CD4-positive, alpha-beta T cell (primary cell): ENCODE data around the gene RAB31. TPM values are rescaled to one million over a fixed set of nuclear protein-coding genes. Genes with fewer than 3 reads are reported as not detected.

ENCODE experiments used
- ATAC-seq: fragments of 200-7000 bp; cut with Tn5 transposase; one replicate; pipeline ENCODE4 v1.10.0; 2022; ENCODE audit warnings: mild to moderate bottlenecking; ENCODE audit not compliant: poor library complexity
- CTCF ChIA-PET: fragments of 350-600 bp; sonication (Branson Sonifier 250); formaldehyde crosslinking; loops from one replicate; lab custom pipeline; 2021; ENCODE audit warnings: antibody characterized with exemption, inconsistent platforms; lab: Charles Lee
- POLR2A ChIA-PET: fragments of 350-600 bp; sonication (Branson Sonifier 250); formaldehyde crosslinking; loops from one replicate; lab custom pipeline; 2021; ENCODE audit warnings: antibody characterized with exemption, inconsistent platforms; lab: Charles Lee
- DNase-seq, 14 experiments: peaks; one replicate each; pipeline ENCODE4 v3.0.0-alpha.2; 2013 to 2020; ENCODE audit warnings: mixed read lengths in 2 of 14
- H3K27ac ChIP-seq, 2 donors: one replicate each; pipeline versions ENCODE4 v1.5.1 to v1.7.0; 2013; ENCODE audit warnings: low read length in 2 of 2, low read depth in 1 of 2, mild to moderate bottlenecking in 1 of 2
- H3K27me3 ChIP-seq, 2 experiments: 1 replicate in 1 of 2; 2 replicates in 1 of 2; pipeline versions ENCODE4 v1.6.1 to v1.7.0; 2013; ENCODE audit warnings: low read length in 2 of 2, control low read depth in 1 of 2, mild to moderate bottlenecking in 1 of 2, moderate library complexity in 1 of 2; ENCODE audit not compliant: insufficient read depth in 2 of 2, control insufficient read depth in 1 of 2
- H3K36me3 ChIP-seq: one replicate; pipeline ENCODE4 v1.6.1; 2013; ENCODE audit warnings: low read length, control low read depth; ENCODE audit not compliant: insufficient read depth
- H3K4me1 ChIP-seq: one replicate; pipeline ENCODE4 v1.6.1; 2013; ENCODE audit warnings: low read length, control low read depth; ENCODE audit not compliant: insufficient read depth
- H3K4me3 ChIP-seq: one replicate; pipeline ENCODE4 v1.5.1; 2013; ENCODE audit warnings: mild to moderate bottlenecking, low read length, moderate library complexity
- H3K9me3 ChIP-seq, 2 experiments: 1 replicate in 1 of 2; 2 replicates in 1 of 2; pipeline versions ENCODE4 v1.6.1 to v1.7.0; 2013; ENCODE audit warnings: low read length in 2 of 2, mild to moderate bottlenecking in 2 of 2, control low read depth in 1 of 2, moderate library complexity in 1 of 2; ENCODE audit not compliant: control insufficient read depth in 1 of 2, insufficient read depth in 1 of 2
- H3K27ac Mint-ChIP-seq: one replicate; pipeline ENCODE4 v1.8.0; 2020; ENCODE audit warnings: mixed read lengths
- H3K27me3 Mint-ChIP-seq: one replicate; pipeline ENCODE4 v1.8.0; 2021; ENCODE audit warnings: mixed read lengths
- H3K36me3 Mint-ChIP-seq: one replicate; pipeline ENCODE4 v1.8.0; 2021; ENCODE audit warnings: low read depth, mixed read lengths
- H3K4me1 Mint-ChIP-seq: one replicate; pipeline ENCODE4 v1.8.0; 2021; ENCODE audit warnings: low read depth, mixed read lengths
- H3K4me3 Mint-ChIP-seq: one replicate; pipeline ENCODE4 v1.8.0; 2020; ENCODE audit warnings: mild to moderate bottlenecking, mixed read lengths
- H3K9me3 Mint-ChIP-seq: one replicate; pipeline ENCODE4 v1.8.0; 2020; ENCODE audit warnings: mixed read lengths
- intact Hi-C, 2 experiments: fragments of 100-400 bp; cut with DNase I in 1 of 2; cut with micrococcal nuclease in 1 of 2; formaldehyde crosslinking; loops; one replicate each; pipeline versions ENCODE4 v1.15.1 to v1.9.0; 2023 to 2025; cut with DNase I, micrococcal nuclease
- total RNA-seq, 174 experiments: library from RNA in 2 of 174; stranded (reverse) in 2 of 174; gene quantifications; one replicate each; pipeline ENCODE4 v1.2.3 and lab custom pipeline; 2021 to 2026
- TF ChIP-seq, protein P1 (sequence below): fragments of 200-600 bp; IDR thresholded peaks from one replicate; pipeline ENCODE4 v1.8.0; 2022; ENCODE audit warnings: antibody characterized with exemption, mild to moderate bottlenecking

Gene RAB31
- total RNA-seq, 2 experiments from 2014 or later = 1.1 to 1.3 TPM

DNA sequence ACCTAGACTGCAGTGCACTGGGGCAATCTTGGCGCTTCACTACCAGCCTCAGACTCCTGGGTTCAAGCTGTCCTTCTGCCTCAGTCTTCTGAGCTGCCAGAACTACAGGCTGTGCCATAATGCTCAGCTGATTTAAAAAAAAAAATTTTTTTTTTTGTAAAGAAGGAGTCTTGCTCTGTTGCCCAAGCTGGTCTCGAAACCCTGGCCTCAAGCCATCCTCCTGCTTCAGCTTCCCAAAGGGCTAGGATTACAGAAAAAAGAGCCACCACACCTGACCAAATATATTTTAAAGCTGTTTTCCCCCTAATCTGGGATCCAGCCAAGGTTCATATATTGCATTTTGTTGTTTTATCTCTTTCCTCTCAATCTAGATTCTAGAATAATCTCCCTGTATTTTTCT is 82.2 kb downstream of the RAB31 start:
- peaks cover 16% of the 10 kb centered on the region for H3K27me3 Mint-ChIP-seq
- no peak overlapping the region for H3K4me3 Mint-ChIP-seq
- no peaks in the 10 kb centered on the region for H3K36me3 Mint-ChIP-seq
- ChIA-PET CTCF (no interaction called here), POLR2A (no interaction called here)
- ATAC-seq (no peak), DNase-seq (no peak)
- H3K27ac ChIP-seq = no peak overlapping the region
- TF ChIP-seq, protein P1, sequence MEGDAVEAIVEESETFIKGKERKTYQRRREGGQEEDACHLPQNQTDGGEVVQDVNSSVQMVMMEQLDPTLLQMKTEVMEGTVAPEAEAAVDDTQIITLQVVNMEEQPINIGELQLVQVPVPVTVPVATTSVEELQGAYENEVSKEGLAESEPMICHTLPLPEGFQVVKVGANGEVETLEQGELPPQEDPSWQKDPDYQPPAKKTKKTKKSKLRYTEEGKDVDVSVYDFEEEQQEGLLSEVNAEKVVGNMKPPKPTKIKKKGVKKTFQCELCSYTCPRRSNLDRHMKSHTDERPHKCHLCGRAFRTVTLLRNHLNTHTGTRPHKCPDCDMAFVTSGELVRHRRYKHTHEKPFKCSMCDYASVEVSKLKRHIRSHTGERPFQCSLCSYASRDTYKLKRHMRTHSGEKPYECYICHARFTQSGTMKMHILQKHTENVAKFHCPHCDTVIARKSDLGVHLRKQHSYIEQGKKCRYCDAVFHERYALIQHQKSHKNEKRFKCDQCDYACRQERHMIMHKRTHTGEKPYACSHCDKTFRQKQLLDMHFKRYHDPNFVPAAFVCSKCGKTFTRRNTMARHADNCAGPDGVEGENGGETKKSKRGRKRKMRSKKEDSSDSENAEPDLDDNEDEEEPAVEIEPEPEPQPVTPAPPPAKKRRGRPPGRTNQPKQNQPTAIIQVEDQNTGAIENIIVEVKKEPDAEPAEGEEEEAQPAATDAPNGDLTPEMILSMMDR = no peak
- no peaks in the 10 kb centered on the region for H3K36me3 ChIP-seq
- H3K4me1 ChIP-seq = no peaks in the 10 kb centered on the region
- H3K9me3 Mint-ChIP-seq = no peaks in the 10 kb centered on the region
- H3K27ac Mint-ChIP-seq = no peak overlapping the region
- H3K27me3 ChIP-seq = no peaks in the 10 kb centered on the region
- H3K4me3 ChIP-seq = no peak overlapping the region
- intact Hi-C loops = no loop called here
- no peaks in the 10 kb centered on the region for H3K4me1 Mint-ChIP-seq
- H3K9me3 ChIP-seq = peaks cover 0 to 4% of the 10 kb centered on the region in 2 experiments

DNA sequence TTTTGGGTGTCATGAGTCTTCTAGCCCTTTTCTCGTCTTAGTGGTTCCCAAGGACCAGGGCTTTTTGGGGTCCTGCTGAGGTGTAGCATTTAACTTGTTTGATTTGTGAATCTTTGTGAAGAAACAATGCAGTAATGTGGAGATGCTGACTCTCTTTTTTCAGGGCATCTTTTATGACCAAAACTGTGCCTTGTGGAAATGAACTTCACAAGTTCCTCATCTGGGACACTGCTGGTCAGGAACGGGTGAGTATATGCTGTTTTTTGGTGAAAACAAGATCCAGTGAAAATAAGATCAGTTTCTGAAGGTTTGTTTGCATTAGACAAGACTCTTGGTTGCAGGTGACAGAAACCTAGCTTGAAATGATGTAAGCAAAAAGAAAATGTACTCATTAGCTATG is 83.9 kb downstream of the RAB31 start:
- no peak for ATAC-seq
- Mint-ChIP-seq H3K4me3 (no peak overlapping the region), H3K4me1 (no peaks in the 10 kb centered on the region), H3K27me3 (peaks cover 6% of the 10 kb centered on the region), H3K36me3 (no peaks in the 10 kb centered on the region), H3K27ac (no peak overlapping the region), H3K9me3 (no peaks in the 10 kb centered on the region)
- Histone ChIP-seq H3K4me3 (no peak overlapping the region), H3K36me3 (no peaks in the 10 kb centered on the region), H3K27me3 (no peaks in the 10 kb centered on the region), H3K27ac (no peak overlapping the region), H3K4me1 (no peaks in the 10 kb centered on the region), H3K9me3 (peaks cover 0 to 4% of the 10 kb centered on the region in 2 experiments)
- no peak for DNase-seq
- TF ChIP-seq, protein P1 = no peak
- intact Hi-C loops = no loop called here
- CTCF ChIA-PET = no interaction called here
- POLR2A ChIA-PET = no interaction called here

DNA sequence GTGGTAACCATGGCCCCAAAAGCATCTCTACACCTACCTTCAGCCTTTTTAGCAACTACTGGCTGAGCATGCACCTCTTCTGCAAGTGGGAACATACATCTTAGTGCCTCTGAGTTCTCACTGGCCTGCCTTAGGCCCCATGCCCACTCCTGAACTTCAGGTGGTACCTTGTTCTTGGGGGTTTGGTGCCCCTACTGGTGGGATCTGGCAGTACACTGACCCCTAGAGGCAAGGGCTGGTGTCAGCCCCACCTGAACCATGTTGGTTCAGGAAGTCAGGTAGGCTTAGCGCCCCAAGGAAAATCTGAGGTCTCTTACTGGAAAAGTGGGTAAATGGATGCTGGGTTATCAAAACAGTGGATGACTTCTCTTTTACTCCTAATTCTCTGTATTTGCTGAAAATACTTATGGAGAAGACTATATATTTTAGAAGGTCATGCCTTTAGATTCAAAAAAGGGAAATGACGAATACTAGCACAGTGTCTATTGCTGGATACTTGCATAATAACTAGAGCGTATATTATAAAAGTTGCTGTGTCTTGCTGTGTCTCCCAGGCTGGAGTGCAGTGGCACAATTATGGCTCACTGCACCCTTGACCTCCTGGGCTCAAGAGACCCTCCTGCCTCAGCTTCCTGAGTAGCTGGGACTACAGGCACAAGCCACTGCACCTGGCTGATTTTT is 84.6 kb downstream of the RAB31 start:
- H3K27me3 Mint-ChIP-seq = no peaks in the 10 kb centered on the region
- Histone ChIP-seq H3K36me3 (no peaks in the 10 kb centered on the region), H3K27ac (no peak overlapping the region), H3K4me3 (no peak overlapping the region), H3K9me3 (peaks cover 0 to 4% of the 10 kb centered on the region in 2 experiments), H3K27me3 (no peaks in the 10 kb centered on the region), H3K4me1 (no peaks in the 10 kb centered on the region)
- ATAC-seq = no peak
- H3K4me1 Mint-ChIP-seq = no peaks in the 10 kb centered on the region
- ChIA-PET POLR2A (no interaction called here), CTCF (no interaction called here)
- no peak overlapping the region for H3K4me3 Mint-ChIP-seq
- intact Hi-C loops = no loop called here
- no peaks in the 10 kb centered on the region for H3K36me3 Mint-ChIP-seq
- TF ChIP-seq, protein P1 = peak; percentile 39
- H3K9me3 Mint-ChIP-seq = no peaks in the 10 kb centered on the region
- DNase-seq = peak in 4 of 14 experiments; percentile 2 to 41 (median 22)
- no peak overlapping the region for H3K27ac Mint-ChIP-seq
